Measurements from ENCODE around the gene MOBP. TPM values are rescaled to one million over a fixed set of nuclear protein-coding genes. Genes with fewer than 3 reads are reported as not detected.

Gene MOBP
- total and polyA plus RNA-seq, 2 of the 4 experiments (the other 2 are of a cell fraction) = not detected

- POLR2A ChIA-PET (ENCODE audit: unreplicated experiment) = no interaction called here
- Histone ChIP-seq H3K4me3 (ENCODE audit: insufficient read depth, low read depth, low read length) (no peak overlapping the region), H2BK15ac (ENCODE audit: low read depth, low read length) (no peak overlapping the region), H3K9me1 (ENCODE audit: insufficient read depth, low read length) (no peaks in the 10 kb centered on the region), H4K91ac (ENCODE audit: insufficient read depth, low read depth, low read length) (no peak overlapping the region), H3K27me3 (ENCODE audit: control insufficient read depth, insufficient read depth, low read length) (no peaks in the 10 kb centered on the region), H4K5ac (ENCODE audit: low read depth, low read length) (no peak overlapping the region), H3K4ac (ENCODE audit: low read depth, low read length) (no peak overlapping the region), H3K56ac (ENCODE audit: extremely low read depth, insufficient read depth, low read length) (no peak overlapping the region), H3K36me3 (ENCODE audit: control insufficient read depth, insufficient read depth, low read length) (no peaks in the 10 kb centered on the region), H3K9me3 (ENCODE audit: control insufficient read depth, insufficient read depth, low read length) (no peaks in the 10 kb centered on the region), H3K23ac (ENCODE audit: low read depth, low read length) (no peak overlapping the region), H2AK9ac (replicated peaks; ENCODE audit: low read depth, low read length, poor library complexity) (no peak overlapping the region), H2BK120ac (ENCODE audit: low read depth, low read length) (no peak overlapping the region), H2BK20ac (ENCODE audit: low read depth, low read length) (no peak overlapping the region), H4K20me1 (ENCODE audit: insufficient read depth, low read length) (no peaks in the 10 kb centered on the region), H3K27ac (ENCODE audit: insufficient read depth, low read length) (no peak overlapping the region), H4K8ac (ENCODE audit: low read depth in 2 of 2, low read length in 2 of 2) (no peak overlapping the region), H3K9ac (ENCODE audit: low read depth, low read length) (no peak overlapping the region), H3K4me1 (ENCODE audit: control insufficient read depth, insufficient read depth, low read length) (no peaks in the 10 kb centered on the region), H2AFZ (replicated peaks; ENCODE audit: low read length, poor library complexity) (no peak overlapping the region), H2AK5ac (ENCODE audit: low read depth, low read length) (no peak overlapping the region), H3K4me2 (ENCODE audit: low read depth, low read length) (no peak overlapping the region), H3K79me1 (ENCODE audit: low read depth in 1 of 2, low read length in 2 of 2) (no peaks in the 10 kb centered on the region), H3K18ac (ENCODE audit: low read depth, low read length) (no peak overlapping the region), H3K14ac (replicated peaks; ENCODE audit: low read depth, low read length) (no peak overlapping the region), H2BK5ac (ENCODE audit: low read depth, low read length, poor library complexity, severe bottlenecking) (no peak overlapping the region)
- intact Hi-C loops (cut with micrococcal nuclease) (no loop called here), dilution Hi-C loops (cut with HindIII; ENCODE audit: low sequenced_read_pairs, unreplicated experiment) (no loop called here), in situ Hi-C loops (cut with MboI; ENCODE audit: low sequenced_read_pairs) (no loop called here)
- CTCF ChIA-PET = no interaction called here
- no CpG with 5 or more reads among the region's 3 CpGs for WGBS, 2 experiments (ENCODE audit: extremely low coverage in 2 of 2, insufficient read length in 1 of 2)
- TF ChIP-seq MAFK (IDR thresholded peaks at IDR 0.05; ENCODE audit: low read depth, low read length) (peak; percentile 93), RAD21 (IDR thresholded peaks at IDR 0.05; ENCODE audit: low read length) (no peak)
- no peak for DNase-seq
- no TSS peak for BruUV-seq (replicated peaks)
- no peak for ATAC-seq (ENCODE audit: low read depth)
Observed at GRCh38 chr3:39521456-39521855, 54.0 kb downstream of the MOBP start.
